HepG2 (cell line): Measurements from ENCODE around the gene STK11. TPM values are rescaled to one million over a fixed set of nuclear protein-coding genes. Genes with fewer than 3 reads are reported as not detected.

Experiments
- CCAR2 ChIP-seq: fragments of 200-400 bp; formaldehyde crosslinking; optimal IDR thresholded peaks from 2 replicates; pipeline ENCODE3; 2018; ENCODE audit warnings: low read depth, mild to moderate bottlenecking, low read length, moderate library complexity
- DMTF1 ChIP-seq: sonication (generic); formaldehyde crosslinking; IDR thresholded peaks from 2 replicates; pipeline ENCODE4 v1.4.0; 2020; ENCODE audit warnings: mild to moderate bottlenecking, missing genetic modification reagents
- HMGA1 ChIP-seq: sonication (generic); formaldehyde crosslinking; conservative IDR thresholded peaks from 2 replicates; pipeline ENCODE4 v1.4.0; 2020; ENCODE audit warnings: missing genetic modification reagents
- POGZ ChIP-seq: sonication (generic); formaldehyde crosslinking; IDR thresholded peaks from 2 replicates; pipeline ENCODE4 v1.4.0; 2020; ENCODE audit warnings: mild to moderate bottlenecking, missing genetic modification reagents
- REST ChIP-seq, 2 experiments: IDR thresholded peaks; 2 replicates each; pipeline ENCODE4 v1.6.1; 2011 to 2012; ENCODE audit warnings: low read length in 2 of 2, borderline replicate concordance in 1 of 2, low read depth in 1 of 2, mild to moderate bottlenecking in 1 of 2, moderate library complexity in 1 of 2
- REXO4 ChIP-seq: sonication (generic); formaldehyde crosslinking; IDR thresholded peaks from 2 replicates; pipeline ENCODE4 v1.8.0; 2022; ENCODE audit warnings: missing genetic modification reagents, mild to moderate bottlenecking, borderline replicate concordance
- SRSF9 ChIP-seq: fragments of 200-400 bp; formaldehyde crosslinking; IDR thresholded peaks from 2 replicates; pipeline ENCODE4 v1.6.1; 2018; ENCODE audit warnings: borderline replicate concordance, mild to moderate bottlenecking, low read depth, low read length; ENCODE audit not compliant: insufficient read depth, poor library complexity, severe bottlenecking
- STAG1 ChIP-seq: sonication (generic); formaldehyde crosslinking; IDR thresholded peaks from 2 replicates; pipeline ENCODE4 v1.4.0; 2020; ENCODE audit warnings: missing genetic modification reagents
- ZBTB14 ChIP-seq: sonication (generic); formaldehyde crosslinking; IDR thresholded peaks from 2 replicates; pipeline ENCODE4 v1.4.0; 2020; ENCODE audit warnings: missing genetic modification reagents
- ZBTB37 ChIP-seq: sonication (generic); formaldehyde crosslinking; IDR thresholded peaks from 2 replicates; pipeline ENCODE4 v1.4.0; 2020; ENCODE audit warnings: mild to moderate bottlenecking, missing genetic modification reagents
- ZBTB43 ChIP-seq: sonication (generic); formaldehyde crosslinking; conservative IDR thresholded peaks from 2 replicates; pipeline ENCODE4 v1.4.0; 2020; ENCODE audit warnings: missing genetic modification reagents
- ZBTB7A ChIP-seq: sonication (generic); formaldehyde crosslinking; IDR thresholded peaks from 2 replicates; pipeline ENCODE4 v1.8.0; 2022; ENCODE audit warnings: mild to moderate bottlenecking, missing genetic modification reagents
- ZFY ChIP-seq: sonication (generic); formaldehyde crosslinking; IDR thresholded peaks from 2 replicates; pipeline ENCODE4 v1.4.0; 2020; ENCODE audit warnings: missing genetic modification reagents
- ZNF17 ChIP-seq: sonication (generic); formaldehyde crosslinking; IDR thresholded peaks from 2 replicates; pipeline ENCODE4 v1.5.0; 2020; ENCODE audit warnings: mild to moderate bottlenecking, missing genetic modification reagents
- ZNF383 ChIP-seq: sonication (generic); formaldehyde crosslinking; IDR thresholded peaks from 2 replicates; pipeline ENCODE4 v1.4.0; 2020; ENCODE audit warnings: missing genetic modification reagents, mild to moderate bottlenecking, borderline replicate concordance
- ZNF550 ChIP-seq: sonication (generic); formaldehyde crosslinking; IDR thresholded peaks from 2 replicates; pipeline ENCODE4 v1.4.0; 2020; ENCODE audit warnings: mild to moderate bottlenecking, missing genetic modification reagents, borderline replicate concordance
- ZNF567 ChIP-seq: sonication (generic); formaldehyde crosslinking; IDR thresholded peaks from 2 replicates; pipeline ENCODE4 v1.8.1; 2023; ENCODE audit warnings: mild to moderate bottlenecking, missing genetic modification reagents, borderline replicate concordance
- ZNF839 ChIP-seq: sonication (generic); formaldehyde crosslinking; IDR thresholded peaks from 2 replicates; pipeline ENCODE4 v1.4.0; 2020; ENCODE audit warnings: missing genetic modification reagents, mild to moderate bottlenecking, borderline replicate concordance
- polyA plus RNA-seq, 8 experiments: library from polyadenylated mRNA; depleted of rRNA in 3 of 8; stranded (reverse) in 7 of 8; unstranded in 1 of 8; fragments of >200 nt; fragmentation: Illumina TruSeq in 4 of 8; extraction: Trizol in 4 of 8; gene quantifications; 2 replicates each; pipeline versions ENCODE4 v1.2.1 to v1.2.3, GENCODE V29; 2011 to 2016; ENCODE audit warnings: low read depth in 4 of 8, missing spikeins in 1 of 8, mixed read lengths in 1 of 8; ENCODE audit not compliant: insufficient read depth in 1 of 8
- total RNA-seq, 5 experiments: library from RNA; depleted of rRNA; stranded (reverse); fragments of >200 nt; fragmentation: Illumina TruSeq; extraction: Trizol; gene quantifications; 2 replicates each; pipeline ENCODE4 v1.2.3, GENCODE V29; 2016; ENCODE audit warnings: low read depth in 1 of 5

STK11 gene
- total and polyA plus RNA-seq, 2 of the 13 experiments (the other 11 are each of a cell fraction or from before 2014, with no cell fraction given) = 27.5 to 43.6 TPM

- TF ChIP-seq STAG1 (CRISPR knock-in tag) (no peak), HMGA1 (CRISPR knock-in tag) (no peak), ZNF383 (CRISPR knock-in tag) (no peak), ZNF550 (no peak), POGZ (CRISPR knock-in tag) (no peak), ZNF17 (CRISPR knock-in tag) (no peak), ZBTB37 (CRISPR knock-in tag) (no peak), ZBTB7A (no peak), ZBTB43 (CRISPR knock-in tag) (no peak), ZBTB14 (CRISPR knock-in tag) (peak; percentile 68; the same call in 1 of the 2 replicates), SRSF9 (no peak), REST (IDR thresholded peaks at IDR 0.05; ENCODE audit: borderline replicate concordance in 1 of 2, low read depth in 1 of 2, low read length in 2 of 2) (peak in 1 of 2 experiments; percentile 24; a peak in 1 of 4 replicates), DMTF1 (CRISPR knock-in tag) (peak; percentile 86; the same call in 1 of the 2 replicates), CCAR2 (no peak), ZNF839 (CRISPR knock-in tag) (no peak; the same call in 1 of the 2 replicates), ZNF567 (CRISPR knock-in tag) (no peak), ZFY (CRISPR knock-in tag) (peak; percentile 60; the same call in 1 of the 2 replicates), REXO4 (no peak)
These were observed 64.1 kb downstream of the STK11 start (continued) for GRCh38 chr19:1269478-1270212.
